Skeletal muscle satellite cell (primary cell): ENCODE results near the gene FBXW11.
"Not testable (repeated sequence)": the region's sequence is repeated elsewhere in the genome, so short reads cannot be mapped to it uniquely, and the experiment has no call there.

ENCODE experiments used
- H3K27me3 ChIP-seq: 2 replicates; pipeline ENCODE4 v1.7.0; 2013; ENCODE audit warnings: low read length; ENCODE audit not compliant: control insufficient read depth, insufficient read depth
- H3K36me3 ChIP-seq: 2 replicates; pipeline ENCODE4 v1.7.0; 2013; ENCODE audit warnings: mild to moderate bottlenecking, control low read depth, low read length; ENCODE audit not compliant: insufficient read depth
- H3K4me1 ChIP-seq: 2 replicates; pipeline ENCODE4 v1.7.0; 2013; ENCODE audit warnings: low read length; ENCODE audit not compliant: control insufficient read depth, insufficient read depth
- H3K4me2 ChIP-seq: 2 replicates; pipeline ENCODE4 v1.7.0; 2013; ENCODE audit warnings: mild to moderate bottlenecking, low read length
- H3K4me3 ChIP-seq: 2 replicates; pipeline ENCODE4 v1.7.0; 2013; ENCODE audit warnings: low read length
- H3K9ac ChIP-seq: 2 replicates; pipeline ENCODE4 v1.7.0; 2013; ENCODE audit warnings: mild to moderate bottlenecking, low read depth, low read length, moderate library complexity
- H3K9me3 ChIP-seq: replicated peaks from 2 replicates; pipeline ENCODE4 v1.7.0; 2013; ENCODE audit warnings: mild to moderate bottlenecking, control low read depth, low read length

Gene FBXW11

DNA sequence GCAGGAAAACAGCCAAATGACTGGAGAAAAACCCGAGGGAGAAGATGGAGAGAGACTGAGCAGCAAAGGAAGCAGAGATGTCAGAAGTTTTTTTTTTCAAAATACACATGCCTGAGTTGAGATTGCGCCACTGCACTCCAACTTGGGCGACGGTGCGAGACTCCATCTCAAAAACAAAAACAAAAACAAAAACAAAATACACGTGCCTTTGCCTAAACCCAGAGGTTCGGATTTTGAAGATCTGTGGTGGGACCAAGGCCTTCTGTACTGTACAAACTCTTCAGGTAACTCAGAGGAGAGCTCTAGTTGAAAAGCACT, 38.8 kb upstream of the FBXW11 start:
- H3K27me3 ChIP-seq, result no peaks in the 10 kb centered on the region
- H3K36me3 ChIP-seq, result peaks cover 33% of the 10 kb centered on the region
- H3K4me2 ChIP-seq, result no peak overlapping the region

DNA sequence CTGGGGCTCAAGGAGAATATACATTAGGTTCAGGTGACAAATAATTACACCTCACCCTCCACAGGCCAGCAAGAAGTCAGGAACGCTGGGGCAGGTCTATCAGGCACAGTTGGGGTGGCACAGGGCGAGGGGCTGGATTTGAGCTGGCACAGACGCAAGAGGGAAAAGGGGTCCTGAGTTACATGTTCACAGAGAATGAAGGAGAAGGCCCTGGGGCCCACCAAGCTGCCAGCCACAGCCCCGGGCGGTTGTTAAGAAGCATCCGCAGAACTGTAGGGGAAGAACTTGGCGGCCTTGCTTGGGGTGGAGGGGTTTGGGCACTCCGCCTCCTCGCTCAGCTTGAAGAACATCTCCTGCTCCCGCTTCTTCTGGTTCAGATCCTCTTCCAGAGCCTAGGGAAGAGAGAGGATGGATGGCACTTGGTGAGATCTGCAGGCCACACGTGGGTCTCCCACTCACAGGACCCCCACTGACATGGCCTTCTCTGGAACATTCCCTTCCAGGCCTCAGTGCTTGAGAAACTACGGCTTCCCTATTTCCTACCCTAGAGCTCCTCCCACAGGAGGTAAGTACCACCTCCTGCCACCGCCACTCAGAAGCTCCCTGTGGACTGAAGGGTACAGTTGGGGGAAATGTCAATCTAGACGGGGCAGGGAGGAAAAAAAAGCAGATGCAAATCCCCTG, 38.3 kb upstream of the FBXW11 start:
- no peaks in the 10 kb centered on the region for H3K9me3 ChIP-seq
- no peak overlapping the region for H3K4me2 ChIP-seq
- peaks cover 29% of the 10 kb centered on the region for H3K36me3 ChIP-seq
- H3K9ac ChIP-seq, result no peak overlapping the region
- no peaks in the 10 kb centered on the region for H3K4me1 ChIP-seq
- H3K4me3 ChIP-seq, result no peak overlapping the region
- H3K27me3 ChIP-seq, result no peaks in the 10 kb centered on the region

More for the DNA sequence above, 38.8 kb upstream of the FBXW11 start:
- Histone ChIP-seq H3K4me3 (no peak overlapping the region), H3K9me3 (no peaks in the 10 kb centered on the region), H3K4me1 (no peaks in the 10 kb centered on the region), H3K9ac (no peak overlapping the region)

DNA sequence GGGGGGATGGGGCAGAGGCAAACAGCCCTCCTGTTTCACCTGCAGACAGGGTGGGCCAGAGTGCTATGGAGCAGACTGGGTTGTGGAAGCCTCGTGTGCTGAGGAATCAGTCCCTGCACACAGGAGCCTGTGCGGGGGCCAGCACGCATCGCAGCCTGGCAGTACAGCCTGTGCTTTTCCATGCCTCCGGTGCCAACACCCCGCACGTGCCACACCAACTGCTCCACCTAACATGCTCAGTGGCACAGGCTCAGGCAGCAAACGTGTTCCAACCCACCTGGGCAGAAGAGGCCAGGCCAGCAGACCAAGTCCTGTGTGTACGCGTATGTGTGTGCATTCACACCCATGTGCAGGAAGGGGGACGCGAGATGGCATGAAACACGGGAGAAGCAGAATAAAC, 37.4 kb upstream of the FBXW11 start:
- no peaks in the 10 kb centered on the region for H3K9me3 ChIP-seq
- no peak overlapping the region for H3K9ac ChIP-seq
- no peak overlapping the region for H3K4me3 ChIP-seq
- no peaks in the 10 kb centered on the region for H3K27me3 ChIP-seq
- no peaks in the 10 kb centered on the region for H3K4me1 ChIP-seq
- no peak overlapping the region for H3K4me2 ChIP-seq
- peaks cover 28% of the 10 kb centered on the region for H3K36me3 ChIP-seq

DNA sequence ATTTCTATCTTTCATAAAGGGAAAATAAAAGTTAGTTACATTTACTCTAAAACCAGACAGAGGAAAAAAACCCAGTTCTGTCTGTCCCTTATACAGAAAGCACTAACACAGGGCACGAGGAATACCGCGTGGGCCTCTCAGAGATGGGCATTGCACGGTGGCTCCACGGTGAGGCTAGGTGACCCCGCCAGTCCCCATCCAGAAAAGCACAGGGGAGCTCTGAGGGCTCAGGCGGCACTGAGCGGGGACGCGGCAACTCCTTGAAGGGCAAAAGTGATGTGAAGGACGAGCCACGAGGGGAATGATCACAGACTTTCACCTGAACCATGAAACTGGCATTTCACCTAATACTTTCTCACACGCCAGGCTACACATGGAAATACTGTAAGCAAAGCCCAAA, 35.7 kb upstream of the FBXW11 start:
- Histone ChIP-seq H3K4me1 (no peaks in the 10 kb centered on the region), H3K9me3 (no peaks in the 10 kb centered on the region), H3K36me3 (peaks cover 20% of the 10 kb centered on the region), H3K27me3 (no peaks in the 10 kb centered on the region), H3K4me3 (no peak overlapping the region), H3K4me2 (no peak overlapping the region), H3K9ac (no peak overlapping the region)

DNA sequence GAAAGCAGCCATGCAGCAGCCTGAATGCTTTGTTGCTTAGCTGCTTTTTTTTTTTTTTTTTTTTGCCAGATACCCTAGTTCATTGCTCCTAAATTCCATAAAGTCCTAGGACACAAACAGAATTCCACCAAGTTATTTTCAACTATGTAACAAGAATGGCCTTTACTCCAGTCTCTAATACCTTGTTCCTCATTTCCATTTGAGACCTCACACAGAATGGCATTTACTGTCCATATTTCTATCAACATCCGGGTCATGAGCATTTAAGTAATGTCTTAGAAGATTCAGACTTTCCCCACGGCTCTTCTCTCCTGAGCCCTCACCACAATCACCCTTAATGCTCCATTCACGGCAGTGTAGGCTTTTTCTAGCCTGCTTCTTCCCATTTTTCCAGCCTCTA, 31.7 kb upstream of the FBXW11 start:
- no peaks in the 10 kb centered on the region for H3K36me3 ChIP-seq
- H3K4me3 ChIP-seq, result no peak overlapping the region
- H3K9me3 ChIP-seq, result no peaks in the 10 kb centered on the region
- no peaks in the 10 kb centered on the region for H3K4me1 ChIP-seq
- no peaks in the 10 kb centered on the region for H3K27me3 ChIP-seq
- no peak overlapping the region for H3K4me2 ChIP-seq
- no peak overlapping the region for H3K9ac ChIP-seq

DNA sequence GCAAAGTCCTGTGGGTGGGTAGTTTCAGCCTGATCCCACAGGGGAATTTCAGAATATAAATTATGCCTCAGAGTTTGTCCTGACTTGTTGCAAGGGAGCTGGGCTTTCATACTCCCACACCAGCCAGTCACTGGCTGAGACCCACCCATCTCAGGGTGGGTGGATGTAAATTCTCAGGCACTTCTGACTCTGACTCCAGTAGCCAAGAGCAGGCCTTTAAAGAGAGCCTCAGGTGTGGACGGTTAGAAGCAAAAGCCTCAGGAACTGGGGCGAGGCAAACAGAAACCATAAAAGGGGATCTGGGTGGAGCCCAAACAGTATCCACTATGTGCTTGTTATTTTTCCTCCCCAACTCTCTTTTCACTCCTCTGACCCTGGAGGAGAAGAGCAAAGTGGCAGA, 28.6 kb upstream of the FBXW11 start:
- Histone ChIP-seq H3K4me2 (no peak overlapping the region), H3K4me1 (no peaks in the 10 kb centered on the region), H3K36me3 (no peaks in the 10 kb centered on the region), H3K27me3 (no peaks in the 10 kb centered on the region), H3K9me3 (no peaks in the 10 kb centered on the region), H3K4me3 (no peak overlapping the region), H3K9ac (no peak overlapping the region)

DNA sequence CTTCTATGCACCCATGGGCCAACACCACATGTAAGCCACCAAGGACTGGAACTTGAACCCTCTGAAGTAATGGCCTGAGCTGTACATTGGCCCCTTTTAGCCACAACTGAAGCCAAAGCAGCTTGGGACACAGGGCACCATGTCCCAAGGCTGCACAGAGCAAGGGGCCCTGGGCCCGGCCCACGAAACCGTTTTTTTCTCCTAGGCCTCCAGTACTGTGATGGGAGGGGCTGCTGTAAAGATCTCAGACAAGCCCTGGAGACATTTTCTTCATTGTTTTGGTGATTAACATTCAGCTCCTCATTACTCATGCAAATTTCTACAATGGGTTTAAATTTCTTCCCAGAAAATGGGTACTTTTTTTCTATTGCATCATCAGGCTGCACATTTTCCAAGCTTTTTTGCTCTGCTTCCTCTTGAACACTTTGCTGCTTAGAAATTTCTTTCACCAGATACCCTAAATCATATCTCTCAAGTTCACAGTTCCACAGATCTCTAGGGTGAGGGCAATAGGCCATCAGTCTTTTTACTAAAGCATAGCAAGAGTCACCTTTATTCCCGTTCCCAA, 25.5 kb upstream of the FBXW11 start:
- Histone ChIP-seq H3K36me3 (no peaks in the 10 kb centered on the region), H3K4me2 (no peak overlapping the region), H3K4me1 (no peaks in the 10 kb centered on the region), H3K9ac (no peak overlapping the region), H3K27me3 (peaks cover 4% of the 10 kb centered on the region), H3K4me3 (no peak overlapping the region), H3K9me3 (no peaks in the 10 kb centered on the region)

DNA sequence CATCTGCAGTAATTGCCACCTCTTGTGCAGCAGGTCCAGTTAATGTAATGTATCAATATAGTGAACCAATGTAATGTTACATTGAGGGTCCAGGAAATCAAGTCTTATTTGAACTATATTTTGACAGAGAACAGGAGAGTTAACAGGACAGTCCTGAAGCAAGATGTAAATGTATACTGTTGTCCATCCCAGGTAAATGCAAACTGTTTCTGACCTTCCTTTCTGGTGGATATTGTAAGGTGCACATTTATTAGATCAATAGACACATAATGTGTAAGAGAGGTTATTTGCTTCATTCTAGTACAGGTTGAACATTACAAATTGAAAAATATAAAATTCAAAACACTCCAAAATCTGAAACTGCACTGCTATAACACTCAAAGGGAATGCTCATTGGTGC, 23.4 kb upstream of the FBXW11 start:
- H3K27me3 ChIP-seq, result peaks cover 4% of the 10 kb centered on the region
- no peaks in the 10 kb centered on the region for H3K9me3 ChIP-seq
- no peak overlapping the region for H3K9ac ChIP-seq
- no peak overlapping the region for H3K4me3 ChIP-seq
- H3K36me3 ChIP-seq, result no peaks in the 10 kb centered on the region
- H3K4me1 ChIP-seq, result no peaks in the 10 kb centered on the region
- H3K4me2 ChIP-seq, result no peak overlapping the region

DNA sequence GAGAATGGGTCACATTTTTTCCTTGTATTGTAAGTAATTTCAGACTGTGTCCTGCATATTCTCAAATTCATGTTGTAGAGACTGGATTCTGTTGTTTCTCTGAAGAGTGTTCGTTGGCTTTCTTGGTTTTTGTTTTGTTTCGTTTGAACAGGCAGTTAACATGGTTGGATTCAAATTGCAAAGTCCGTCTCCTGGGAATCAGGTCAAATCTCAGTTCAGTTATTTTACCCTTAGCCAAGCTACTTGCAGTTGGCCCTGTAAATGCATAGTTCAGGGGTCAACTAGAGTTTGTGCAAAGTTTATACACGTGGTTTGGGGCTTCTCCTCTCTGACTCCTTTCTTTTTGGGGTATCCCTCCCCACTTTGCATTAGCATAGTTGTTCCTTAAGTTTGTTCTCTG, 21.7 kb upstream of the FBXW11 start:
- no peaks in the 10 kb centered on the region for H3K4me1 ChIP-seq
- H3K4me2 ChIP-seq, result no peak overlapping the region
- no peaks in the 10 kb centered on the region for H3K36me3 ChIP-seq
- peaks cover 4% of the 10 kb centered on the region for H3K27me3 ChIP-seq
- H3K4me3 ChIP-seq, result no peak overlapping the region
- H3K9me3 ChIP-seq, result no peaks in the 10 kb centered on the region
- no peak overlapping the region for H3K9ac ChIP-seq

DNA sequence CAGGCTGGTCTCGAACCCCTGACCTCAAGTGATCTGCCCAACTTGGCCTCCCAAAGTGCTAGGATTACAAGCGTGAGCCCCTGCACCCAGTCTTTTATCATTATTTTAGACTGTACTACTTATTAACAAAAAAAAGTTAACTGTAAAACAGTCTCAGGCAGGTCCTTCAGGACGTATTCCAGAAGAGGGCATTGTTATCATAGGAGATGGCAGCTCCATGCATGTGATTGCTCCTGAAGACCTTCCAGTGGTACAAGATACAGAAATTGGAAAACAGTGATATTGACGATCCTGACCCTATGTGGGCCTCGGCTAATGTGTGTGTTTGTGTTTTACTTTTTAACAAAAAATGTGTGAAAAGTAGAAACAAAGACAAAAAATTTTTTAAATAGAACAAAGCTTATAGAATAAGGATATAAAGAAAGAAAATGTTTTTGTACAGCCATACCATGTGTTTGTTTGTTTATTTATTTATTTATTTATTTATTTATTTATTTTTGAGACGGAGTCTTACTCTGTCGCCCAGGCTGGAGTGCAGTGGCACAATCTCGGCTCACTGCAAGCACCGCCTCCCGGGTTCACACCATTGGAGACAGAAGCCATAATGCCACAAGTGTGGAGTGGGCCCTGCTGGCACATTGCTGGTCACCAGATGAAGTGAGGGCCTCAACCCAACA, 13.8 kb upstream of the FBXW11 start:
- not testable (repeated sequence) for H3K4me1 ChIP-seq, H3K4me3 ChIP-seq, H3K4me2 ChIP-seq, H3K36me3 ChIP-seq, H3K9me3 ChIP-seq, H3K9ac ChIP-seq, H3K27me3 ChIP-seq

DNA sequence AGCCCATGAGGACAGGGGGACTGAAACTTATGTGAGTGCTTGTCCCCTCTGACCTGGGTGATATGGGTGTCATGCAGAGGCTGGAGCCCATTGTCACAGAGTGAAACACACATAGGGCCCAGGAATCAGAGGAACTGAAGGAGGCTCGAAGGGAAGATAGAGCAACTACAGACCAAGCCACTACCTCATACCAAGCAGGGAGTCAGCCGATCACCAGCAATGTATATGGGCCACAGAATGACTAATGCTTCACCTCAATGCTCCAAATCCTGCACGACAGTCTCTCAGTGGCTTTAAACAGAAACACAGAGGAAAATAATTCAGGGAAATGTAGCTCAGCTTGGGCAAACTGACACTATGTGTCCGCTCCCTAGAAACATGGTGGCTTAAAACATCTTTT, 8.9 kb upstream of the FBXW11 start:
- no peak overlapping the region for H3K4me3 ChIP-seq

DNA sequence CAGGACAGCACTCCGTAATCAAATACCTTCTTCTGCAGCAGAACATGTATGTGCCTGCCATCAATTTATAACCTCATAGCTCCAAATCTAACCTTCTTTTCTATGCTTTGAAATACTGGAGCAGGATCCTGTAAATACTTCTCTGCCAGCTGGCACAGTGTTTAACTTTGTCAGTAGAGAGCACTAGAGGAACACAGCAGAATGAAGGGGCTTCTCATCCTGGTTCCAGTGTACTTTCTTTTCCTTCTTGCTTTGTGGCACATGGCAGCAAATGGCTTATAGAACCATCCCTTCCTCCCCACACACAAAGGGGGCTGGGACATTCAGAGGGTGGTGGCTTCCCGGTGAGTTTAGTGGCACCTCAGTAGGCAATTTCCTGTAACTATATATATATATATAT, 3.8 kb upstream of the FBXW11 start:
- Histone ChIP-seq H3K9ac (no peak overlapping the region), H3K4me3 (no peak overlapping the region), H3K4me2 (no peak overlapping the region), H3K4me1 (peaks cover 24% of the 10 kb centered on the region), H3K9me3 (no peaks in the 10 kb centered on the region), H3K36me3 (no peaks in the 10 kb centered on the region), H3K27me3 (no peaks in the 10 kb centered on the region)

More for the DNA sequence above, 8.9 kb upstream of the FBXW11 start:
- H3K36me3 ChIP-seq, result no peaks in the 10 kb centered on the region
- no peaks in the 10 kb centered on the region for H3K9me3 ChIP-seq
- no peaks in the 10 kb centered on the region for H3K4me1 ChIP-seq
- H3K9ac ChIP-seq, result no peak overlapping the region
- no peaks in the 10 kb centered on the region for H3K27me3 ChIP-seq
- no peak overlapping the region for H3K4me2 ChIP-seq
